Stomach (tissue), 9 donors: ENCODE results near the gene MCUB. TPM values are rescaled to one million over a fixed set of nuclear protein-coding genes. Genes with fewer than 3 reads are reported as not detected.
"Not testable (repeated sequence)": the region's sequence is repeated elsewhere in the genome, so short reads cannot be mapped to it uniquely, and the experiment has no call there.

ENCODE experiments used
- DNase-seq, 2 donors: peaks; one replicate each; pipeline versions ENCODE4 v3.0.0 to v3.0.0-alpha.2; 2013 to 2019
- H3K27ac ChIP-seq, 5 donors: fragments of 200-600 bp in 4 of 5; sonication (generic) in 4 of 5; one replicate each; pipeline ENCODE4 v1.5.1; 2013 to 2019; ENCODE audit warnings: mild to moderate bottlenecking in 1 of 5, moderate library complexity in 1 of 5
- H3K27me3 ChIP-seq, 3 donors: fragments of 200-600 bp; sonication (generic); one replicate each; pipeline ENCODE4 v1.5.1; 2017 to 2019; ENCODE audit warnings: mixed run types in 1 of 3
- H3K36me3 ChIP-seq, 4 donors: fragments of 200-600 bp; sonication (generic); 1 replicate in 3 of 4; 2 replicates in 1 of 4; pipeline ENCODE4 v1.5.1; 2016 to 2019
- H3K4me1 ChIP-seq, 4 donors: fragments of 200-600 bp; sonication (generic); one replicate each; pipeline ENCODE4 v1.5.1; 2016 to 2019
- H3K4me3 ChIP-seq, 4 donors: fragments of 200-600 bp; sonication (generic) in 3 of 4; one replicate each; pipeline ENCODE4 v1.5.1; 2016 to 2019; ENCODE audit warnings: mild to moderate bottlenecking in 1 of 4
- H3K9me3 ChIP-seq, 4 donors: fragments of 200-600 bp; sonication (generic); one replicate each; pipeline ENCODE4 v1.5.1; 2016 to 2019
- EP300 ChIP-seq: sonication (generic); formaldehyde crosslinking; IDR thresholded peaks from one replicate; pipeline ENCODE4 v1.6.1; 2017; ENCODE audit warnings: antibody characterized with exemption
- POLR2A ChIP-seq, 4 donors: fragments of 450-650 bp; IDR thresholded peaks; one replicate each; pipeline ENCODE4 v1.6.1; 2016; ENCODE audit warnings: antibody characterized with exemption in 4 of 4, control low read depth in 2 of 4, mild to moderate bottlenecking in 1 of 4, moderate library complexity in 1 of 4
- POLR2AphosphoS5 ChIP-seq, 3 donors: sonication (generic); formaldehyde crosslinking; IDR thresholded peaks; one replicate each; pipeline ENCODE4 v1.6.1; 2016; ENCODE audit warnings: antibody characterized with exemption in 3 of 3
- WGBS, 5 donors: extraction: QIAGEN DNeasy Blood & Tissue Kit in 3 of 5; methylation state at CpG; one replicate each; pipeline versions ENCODE4 v1.1.5 to v1.1.7; 2013 to 2018; 5-methylcytosine and 5-hydroxymethylcytosine counted together
- intact Hi-C: fragments of 100-400 bp; cut with DNase I; formaldehyde crosslinking; loops from one replicate; pipeline ENCODE4 v1.15.1; 2023; ENCODE audit warnings: low total_unique reads
- polyA plus RNA-seq, 3 donors: library from polyadenylated mRNA; stranded (reverse); fragments of 200-250 nt; gene quantifications; one replicate each; pipeline ENCODE4 v1.2.3, GENCODE V29; 2013
- total RNA-seq, 5 donors: library from RNA; depleted of rRNA; stranded (reverse); fragments of >200 nt; gene quantifications; one replicate each; pipeline versions ENCODE4 v1.1.0 to v1.2.3, GENCODE V29; 2014 to 2016
- TF ChIP-seq, protein P1 (sequence below), 7 experiments: fragments of 450-650 bp in 4 of 7; fragments of 200-600 bp in 3 of 7; sonication (generic) in 3 of 7; IDR thresholded peaks; one replicate each; pipeline ENCODE4 v1.5.1; 2016 to 2019; ENCODE audit warnings: antibody characterized with exemption in 7 of 7, control low read depth in 2 of 7, mild to moderate bottlenecking in 1 of 7
- donor health status: healthy with polysubstance abuse.
- donor health status: Bipolar disorder and iron deficiency.
- donor health status: healthy.

The MCUB gene
- total and polyA plus RNA-seq, 8 donors: 0.89 to 37.4 (median 8.4) TPM

DNA sequence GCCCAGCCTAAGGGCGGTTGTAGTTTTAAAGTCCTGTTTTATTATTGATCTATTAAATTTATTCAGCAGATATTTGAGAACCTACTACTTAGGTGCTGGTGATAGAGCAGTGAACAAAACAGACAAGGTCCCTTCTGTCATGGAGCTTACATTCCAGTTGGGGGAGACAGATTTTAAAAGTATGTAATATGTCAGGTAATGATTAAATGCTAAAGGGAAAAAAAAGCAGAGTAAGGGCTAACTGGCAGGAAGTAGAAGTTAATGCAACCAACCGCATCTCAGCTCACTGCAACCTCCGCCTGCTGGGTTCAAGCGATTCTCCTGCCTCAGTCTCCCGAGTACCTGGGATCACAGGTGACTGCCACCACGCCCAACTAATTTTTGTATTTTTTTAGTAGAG is 7.8 kb upstream of the MCUB start:
- no peaks in the 10 kb centered on the region for H3K4me1 ChIP-seq
- no peaks in the 10 kb centered on the region for H3K27me3 ChIP-seq
- H3K9me3 ChIP-seq: no peaks in the 10 kb centered on the region
- H3K36me3 ChIP-seq: peaks cover 0 to 11% (median 6%) of the 10 kb centered on the region in 4 donors
- no peak overlapping the region for H3K4me3 ChIP-seq
- no peak overlapping the region for H3K27ac ChIP-seq
- intact Hi-C loops: no loop called here
- WGBS, 5 donors: 86 to 98% (median 93%) methylated on average over 6 of the region's 6 CpGs
- TF ChIP-seq POLR2AphosphoS5 (IDR thresholded peaks at IDR 0.05): no peak
- TF ChIP-seq EP300: no peak
- TF ChIP-seq, protein P1, sequence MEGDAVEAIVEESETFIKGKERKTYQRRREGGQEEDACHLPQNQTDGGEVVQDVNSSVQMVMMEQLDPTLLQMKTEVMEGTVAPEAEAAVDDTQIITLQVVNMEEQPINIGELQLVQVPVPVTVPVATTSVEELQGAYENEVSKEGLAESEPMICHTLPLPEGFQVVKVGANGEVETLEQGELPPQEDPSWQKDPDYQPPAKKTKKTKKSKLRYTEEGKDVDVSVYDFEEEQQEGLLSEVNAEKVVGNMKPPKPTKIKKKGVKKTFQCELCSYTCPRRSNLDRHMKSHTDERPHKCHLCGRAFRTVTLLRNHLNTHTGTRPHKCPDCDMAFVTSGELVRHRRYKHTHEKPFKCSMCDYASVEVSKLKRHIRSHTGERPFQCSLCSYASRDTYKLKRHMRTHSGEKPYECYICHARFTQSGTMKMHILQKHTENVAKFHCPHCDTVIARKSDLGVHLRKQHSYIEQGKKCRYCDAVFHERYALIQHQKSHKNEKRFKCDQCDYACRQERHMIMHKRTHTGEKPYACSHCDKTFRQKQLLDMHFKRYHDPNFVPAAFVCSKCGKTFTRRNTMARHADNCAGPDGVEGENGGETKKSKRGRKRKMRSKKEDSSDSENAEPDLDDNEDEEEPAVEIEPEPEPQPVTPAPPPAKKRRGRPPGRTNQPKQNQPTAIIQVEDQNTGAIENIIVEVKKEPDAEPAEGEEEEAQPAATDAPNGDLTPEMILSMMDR (IDR thresholded peaks at IDR 0.05): no peak
- TF ChIP-seq POLR2A (IDR thresholded peaks at IDR 0.05): no peak
- no peak for DNase-seq

DNA sequence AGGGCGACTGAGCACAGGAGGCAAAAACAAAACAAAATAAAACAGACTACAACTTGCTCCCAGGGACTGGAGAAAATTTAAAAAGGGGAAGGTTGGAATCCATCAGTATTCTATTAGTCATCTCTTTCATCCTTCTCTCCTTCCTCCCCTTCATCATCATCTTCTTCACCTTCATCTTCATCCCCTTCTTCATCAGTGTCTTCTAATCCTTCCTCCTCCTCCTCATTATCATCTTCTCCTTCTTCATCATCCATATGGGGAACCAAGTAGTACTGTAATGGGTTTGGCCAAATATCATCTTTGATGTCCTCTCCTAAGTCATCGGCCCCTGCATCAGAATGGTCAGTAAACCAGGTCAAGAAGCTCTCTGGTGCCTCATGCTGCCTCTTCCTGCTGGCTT is 6.9 kb upstream of the MCUB start:
- H3K9me3 ChIP-seq: peaks cover 0 to 4% (median 0%) of the 10 kb centered on the region in 4 donors
- DNase-seq: no peak
- TF ChIP-seq, protein P1 (IDR thresholded peaks at IDR 0.05): no peak
- TF ChIP-seq EP300 (no peak), POLR2A (IDR thresholded peaks at IDR 0.05) (no peak), POLR2AphosphoS5 (IDR thresholded peaks at IDR 0.05) (no peak)
- intact Hi-C loops: no loop called here
- no peak overlapping the region for H3K4me3 ChIP-seq
- no peaks in the 10 kb centered on the region for H3K27me3 ChIP-seq
- peaks cover 0 to 8% (median 6%) of the 10 kb centered on the region in 4 donors for H3K36me3 ChIP-seq
- H3K4me1 ChIP-seq: no peaks in the 10 kb centered on the region
- H3K27ac ChIP-seq: no peak overlapping the region
- 93 to 98% (median 97%) methylated on average over 2 of the region's 2 CpGs for WGBS, 5 donors

DNA sequence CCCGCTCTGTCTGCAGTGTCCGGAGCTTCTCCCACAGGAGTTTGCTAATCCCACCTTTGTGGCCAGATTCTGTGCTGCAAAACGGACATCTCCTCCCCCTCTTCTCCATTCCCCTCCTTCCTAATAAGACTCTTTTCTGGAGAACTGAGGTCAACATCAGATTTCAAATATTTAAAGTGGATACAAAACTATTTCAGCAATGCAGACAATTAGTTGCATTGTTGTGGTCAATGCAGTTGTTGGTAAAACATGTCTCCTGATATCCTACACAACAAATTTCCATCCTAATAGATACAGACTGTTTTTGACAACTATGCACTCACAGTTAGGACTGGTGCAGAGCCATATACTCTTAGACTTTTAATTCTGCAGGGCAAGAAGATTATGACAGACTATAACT is 5.1 kb upstream of the MCUB start:
- intact Hi-C loops: no loop called here

GRCh38 chr4:109557433-109557832 is 2.6 kb upstream of the MCUB start:
- no peak for TF ChIP-seq POLR2A (IDR thresholded peaks at IDR 0.05)
- TF ChIP-seq, protein P1 (IDR thresholded peaks at IDR 0.05): no peak
- Histone ChIP-seq H3K4me1 (peaks cover 0 to 25% (median 20%) of the 10 kb centered on the region in 4 donors), H3K4me3 (no peak overlapping the region), H3K27me3 (no peaks in the 10 kb centered on the region), H3K27ac (no peak overlapping the region), H3K9me3 (peaks cover 0 to 4% (median 0%) of the 10 kb centered on the region in 4 donors), H3K36me3 (peaks cover 0 to under 1% (median 0%) of the 10 kb centered on the region in 4 donors)
- no peak for DNase-seq
- WGBS, 5 donors: 95 to 99% (median 97%) methylated on average over 17 to 28 of the region's 28 CpGs
- intact Hi-C loops: no loop called here

More for the DNA sequence above, 5.1 kb upstream of the MCUB start:
- no peak for DNase-seq
- Histone ChIP-seq H3K9me3 (peaks cover 0 to 4% (median 0%) of the 10 kb centered on the region in 4 donors), H3K4me3 (no peak overlapping the region), H3K27ac (no peak overlapping the region), H3K36me3 (peaks cover 0 to 3% (median 0%) of the 10 kb centered on the region in 4 donors), H3K4me1 (peaks cover 0 to 8% (median 6%) of the 10 kb centered on the region in 4 donors), H3K27me3 (no peaks in the 10 kb centered on the region)
- TF ChIP-seq EP300 (no peak), POLR2AphosphoS5 (IDR thresholded peaks at IDR 0.05) (no peak), POLR2A (IDR thresholded peaks at IDR 0.05) (no peak)
- TF ChIP-seq, protein P1 (IDR thresholded peaks at IDR 0.05): no peak
- 84 to 90% (median 86%) methylated on average over 3 of the region's 3 CpGs for WGBS, 5 donors

DNA sequence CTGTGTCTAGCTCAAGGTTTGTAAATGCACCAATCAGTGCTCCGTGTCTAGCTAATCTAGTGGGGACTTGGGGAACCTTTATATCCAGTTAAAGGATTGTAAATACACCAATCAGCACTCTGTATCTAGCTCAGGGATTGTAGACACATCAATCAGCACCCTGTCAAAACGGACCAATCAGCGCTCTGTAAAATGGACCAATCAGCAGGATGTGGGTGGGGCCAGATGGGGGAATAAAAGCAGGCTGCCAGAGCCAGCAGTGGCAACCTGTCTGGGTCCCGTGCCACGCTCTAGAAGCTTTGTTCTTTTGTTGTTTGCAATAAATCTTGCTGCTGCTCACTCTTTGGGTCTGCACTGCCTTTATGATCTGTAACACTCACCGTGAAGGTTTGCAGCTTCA is 2.0 kb upstream of the MCUB start:
- intact Hi-C loops, H3K27me3 ChIP-seq: not testable (repeated sequence)
- WGBS, 5 donors: 92 to 97% (median 93%) methylated on average over 6 of the region's 6 CpGs

More for the DNA sequence above, 2.0 kb upstream of the MCUB start:
- peaks cover 0 to 25% (median 20%) of the 10 kb centered on the region in 4 donors for H3K4me1 ChIP-seq
- not testable (repeated sequence) for H3K4me3 ChIP-seq, DNase-seq, H3K27ac ChIP-seq, H3K36me3 ChIP-seq, H3K9me3 ChIP-seq
